ENCODE data around the gene TLR8.

Gene TLR8

DNA sequence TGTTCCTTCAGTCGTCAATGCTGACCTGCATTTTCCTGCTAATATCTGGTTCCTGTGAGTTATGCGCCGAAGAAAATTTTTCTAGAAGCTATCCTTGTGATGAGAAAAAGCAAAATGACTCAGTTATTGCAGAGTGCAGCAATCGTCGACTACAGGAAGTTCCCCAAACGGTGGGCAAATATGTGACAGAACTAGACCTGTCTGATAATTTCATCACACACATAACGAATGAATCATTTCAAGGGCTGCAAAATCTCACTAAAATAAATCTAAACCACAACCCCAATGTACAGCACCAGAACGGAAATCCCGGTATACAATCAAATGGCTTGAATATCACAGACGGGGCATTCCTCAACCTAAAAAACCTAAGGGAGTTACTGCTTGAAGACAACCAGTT lies 12.6 kb downstream of the TLR8 start:
- TF ChIP-seq ELF4 (IDR thresholded peaks at IDR 0.05) (no peak), SP1 (IDR thresholded peaks at IDR 0.05) (no peak), FOXK2 (IDR thresholded peaks at IDR 0.05) (no peak), LEF1 (IDR thresholded peaks at IDR 0.05; ENCODE audit: borderline replicate concordance) (no peak), SUZ12 (IDR thresholded peaks at IDR 0.05) (no peak), NFRKB (IDR thresholded peaks at IDR 0.05) (no peak), HDGF (IDR thresholded peaks at IDR 0.05; ENCODE audit: borderline replicate concordance) (no peak), ARNT (IDR thresholded peaks at IDR 0.05) (no peak), BHLHE40 (IDR thresholded peaks at IDR 0.05; ENCODE audit: borderline replicate concordance) (no peak), TARDBP (IDR thresholded peaks at IDR 0.05) (no peak), FOXA1 (IDR thresholded peaks at IDR 0.05) (no peak), FOXM1 (IDR thresholded peaks at IDR 0.05; ENCODE audit: borderline replicate concordance) (no peak), CTBP1 (IDR thresholded peaks at IDR 0.05; ENCODE audit: borderline replicate concordance) (no peak), ZNF384 (IDR thresholded peaks at IDR 0.05) (no peak), L3MBTL2 (conservative IDR thresholded peaks at IDR 0.05) (no peak)
- TF ChIP-seq, protein P1, sequence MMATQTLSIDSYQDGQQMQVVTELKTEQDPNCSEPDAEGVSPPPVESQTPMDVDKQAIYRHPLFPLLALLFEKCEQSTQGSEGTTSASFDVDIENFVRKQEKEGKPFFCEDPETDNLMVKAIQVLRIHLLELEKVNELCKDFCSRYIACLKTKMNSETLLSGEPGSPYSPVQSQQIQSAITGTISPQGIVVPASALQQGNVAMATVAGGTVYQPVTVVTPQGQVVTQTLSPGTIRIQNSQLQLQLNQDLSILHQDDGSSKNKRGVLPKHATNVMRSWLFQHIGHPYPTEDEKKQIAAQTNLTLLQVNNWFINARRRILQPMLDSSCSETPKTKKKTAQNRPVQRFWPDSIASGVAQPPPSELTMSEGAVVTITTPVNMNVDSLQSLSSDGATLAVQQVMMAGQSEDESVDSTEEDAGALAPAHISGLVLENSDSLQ (IDR thresholded peaks at IDR 0.05) = no peak
- no peak for DNase-seq (ENCODE audit: extremely low spot score)
- ChIA-PET POLR2A (no interaction called here), CTCF (no interaction called here)

DNA sequence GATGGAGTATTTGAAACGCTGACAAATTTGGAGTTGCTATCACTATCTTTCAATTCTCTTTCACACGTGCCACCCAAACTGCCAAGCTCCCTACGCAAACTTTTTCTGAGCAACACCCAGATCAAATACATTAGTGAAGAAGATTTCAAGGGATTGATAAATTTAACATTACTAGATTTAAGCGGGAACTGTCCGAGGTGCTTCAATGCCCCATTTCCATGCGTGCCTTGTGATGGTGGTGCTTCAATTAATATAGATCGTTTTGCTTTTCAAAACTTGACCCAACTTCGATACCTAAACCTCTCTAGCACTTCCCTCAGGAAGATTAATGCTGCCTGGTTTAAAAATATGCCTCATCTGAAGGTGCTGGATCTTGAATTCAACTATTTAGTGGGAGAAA lies 13.2 kb downstream of the TLR8 start:
- TF ChIP-seq FOXA1 (IDR thresholded peaks at IDR 0.05) (no peak), TARDBP (IDR thresholded peaks at IDR 0.05) (no peak), FOXM1 (IDR thresholded peaks at IDR 0.05; ENCODE audit: borderline replicate concordance) (no peak), NFRKB (IDR thresholded peaks at IDR 0.05) (no peak), CTBP1 (IDR thresholded peaks at IDR 0.05; ENCODE audit: borderline replicate concordance) (no peak), SP1 (IDR thresholded peaks at IDR 0.05) (no peak), ELF4 (IDR thresholded peaks at IDR 0.05) (no peak), LEF1 (IDR thresholded peaks at IDR 0.05; ENCODE audit: borderline replicate concordance) (no peak), L3MBTL2 (conservative IDR thresholded peaks at IDR 0.05) (no peak), FOXK2 (IDR thresholded peaks at IDR 0.05) (no peak), BHLHE40 (IDR thresholded peaks at IDR 0.05; ENCODE audit: borderline replicate concordance) (no peak)
- TF ChIP-seq, protein P1 (IDR thresholded peaks at IDR 0.05) = no peak
- ChIA-PET CTCF (no interaction called here), POLR2A (no interaction called here)
- no peak for DNase-seq (ENCODE audit: extremely low spot score)

DNA sequence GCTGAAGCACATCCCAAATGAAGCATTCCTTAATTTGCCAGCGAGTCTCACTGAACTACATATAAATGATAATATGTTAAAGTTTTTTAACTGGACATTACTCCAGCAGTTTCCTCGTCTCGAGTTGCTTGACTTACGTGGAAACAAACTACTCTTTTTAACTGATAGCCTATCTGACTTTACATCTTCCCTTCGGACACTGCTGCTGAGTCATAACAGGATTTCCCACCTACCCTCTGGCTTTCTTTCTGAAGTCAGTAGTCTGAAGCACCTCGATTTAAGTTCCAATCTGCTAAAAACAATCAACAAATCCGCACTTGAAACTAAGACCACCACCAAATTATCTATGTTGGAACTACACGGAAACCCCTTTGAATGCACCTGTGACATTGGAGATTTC lies 14.6 kb downstream of the TLR8 start:
- ChIA-PET POLR2A (no interaction called here), CTCF (no interaction called here)
- TF ChIP-seq FOXA1 (IDR thresholded peaks at IDR 0.05) (no peak), SUZ12 (IDR thresholded peaks at IDR 0.05) (no peak), ARNT (IDR thresholded peaks at IDR 0.05) (no peak), TARDBP (IDR thresholded peaks at IDR 0.05) (no peak), ZNF384 (IDR thresholded peaks at IDR 0.05) (no peak), BHLHE40 (IDR thresholded peaks at IDR 0.05; ENCODE audit: borderline replicate concordance) (no peak), NFRKB (IDR thresholded peaks at IDR 0.05) (no peak), FOXM1 (IDR thresholded peaks at IDR 0.05; ENCODE audit: borderline replicate concordance) (no peak), ELF4 (IDR thresholded peaks at IDR 0.05) (no peak), FOXK2 (IDR thresholded peaks at IDR 0.05) (no peak), L3MBTL2 (conservative IDR thresholded peaks at IDR 0.05) (no peak), SP1 (IDR thresholded peaks at IDR 0.05) (no peak), HDGF (IDR thresholded peaks at IDR 0.05; ENCODE audit: borderline replicate concordance) (no peak), LEF1 (IDR thresholded peaks at IDR 0.05; ENCODE audit: borderline replicate concordance) (no peak), CTBP1 (IDR thresholded peaks at IDR 0.05; ENCODE audit: borderline replicate concordance) (no peak)
- TF ChIP-seq, protein P1 (IDR thresholded peaks at IDR 0.05) = no peak
- no peak for DNase-seq (ENCODE audit: extremely low spot score)

DNA sequence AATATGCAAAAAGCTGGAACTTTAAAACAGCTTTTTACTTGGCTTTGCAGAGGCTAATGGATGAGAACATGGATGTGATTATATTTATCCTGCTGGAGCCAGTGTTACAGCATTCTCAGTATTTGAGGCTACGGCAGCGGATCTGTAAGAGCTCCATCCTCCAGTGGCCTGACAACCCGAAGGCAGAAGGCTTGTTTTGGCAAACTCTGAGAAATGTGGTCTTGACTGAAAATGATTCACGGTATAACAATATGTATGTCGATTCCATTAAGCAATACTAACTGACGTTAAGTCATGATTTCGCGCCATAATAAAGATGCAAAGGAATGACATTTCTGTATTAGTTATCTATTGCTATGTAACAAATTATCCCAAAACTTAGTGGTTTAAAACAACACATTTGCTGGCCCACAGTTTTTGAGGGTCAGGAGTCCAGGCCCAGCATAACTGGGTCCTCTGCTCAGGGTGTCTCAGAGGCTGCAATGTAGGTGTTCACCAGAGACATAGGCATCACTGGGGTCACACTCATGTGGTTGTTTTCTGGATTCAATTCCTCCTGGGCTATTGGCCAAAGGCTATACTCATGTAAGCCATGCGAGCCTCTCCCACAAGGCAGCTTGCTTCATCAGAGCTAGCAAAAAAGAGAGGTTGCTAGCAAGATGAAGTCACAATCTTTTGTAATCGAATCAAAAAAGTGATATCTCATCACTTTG lies 15.6 kb downstream of the TLR8 start:
- no peak for DNase-seq (ENCODE audit: extremely low spot score)
- TF ChIP-seq FOXM1 (IDR thresholded peaks at IDR 0.05; ENCODE audit: borderline replicate concordance) = no peak
- no peak for TF ChIP-seq ARNT (IDR thresholded peaks at IDR 0.05)
- no peak for TF ChIP-seq TARDBP (IDR thresholded peaks at IDR 0.05)
- no peak for TF ChIP-seq ZNF384 (IDR thresholded peaks at IDR 0.05)
- CTCF ChIA-PET = interaction anchor here (0.8 kb wide), 1 partner anchor 24 kb away, joined by 3 read pairs; no protein-coding TSS in a partner anchor
- POLR2A ChIA-PET = no interaction called here

DNA sequence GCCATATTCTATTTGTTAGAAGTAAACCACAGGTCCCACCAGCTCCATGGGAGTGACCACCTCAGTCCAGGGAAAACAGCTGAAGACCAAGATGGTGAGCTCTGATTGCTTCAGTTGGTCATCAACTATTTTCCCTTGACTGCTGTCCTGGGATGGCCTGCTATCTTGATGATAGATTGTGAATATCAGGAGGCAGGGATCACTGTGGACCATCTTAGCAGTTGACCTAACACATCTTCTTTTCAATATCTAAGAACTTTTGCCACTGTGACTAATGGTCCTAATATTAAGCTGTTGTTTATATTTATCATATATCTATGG lies 16.1 kb downstream of the TLR8 start:
- TF ChIP-seq FOXK2 (IDR thresholded peaks at IDR 0.05) = no peak
- TF ChIP-seq ELF4 (IDR thresholded peaks at IDR 0.05) = no peak
- TF ChIP-seq LEF1 (IDR thresholded peaks at IDR 0.05; ENCODE audit: borderline replicate concordance) = no peak
- TF ChIP-seq ARNT (IDR thresholded peaks at IDR 0.05) = no peak
- TF ChIP-seq FOXM1 (IDR thresholded peaks at IDR 0.05; ENCODE audit: borderline replicate concordance) = no peak
- TF ChIP-seq SP1 (IDR thresholded peaks at IDR 0.05) = no peak
- no peak for TF ChIP-seq SUZ12 (IDR thresholded peaks at IDR 0.05)
- no peak for TF ChIP-seq HDGF (IDR thresholded peaks at IDR 0.05; ENCODE audit: borderline replicate concordance)
- TF ChIP-seq ZNF384 (IDR thresholded peaks at IDR 0.05) = no peak
- TF ChIP-seq FOXA1 (IDR thresholded peaks at IDR 0.05) = no peak
- no peak for TF ChIP-seq L3MBTL2 (conservative IDR thresholded peaks at IDR 0.05)
- no peak for TF ChIP-seq CTBP1 (IDR thresholded peaks at IDR 0.05; ENCODE audit: borderline replicate concordance)
- no peak for DNase-seq (ENCODE audit: extremely low spot score)
- ChIA-PET CTCF (interaction anchor here (0.8 kb wide), 1 partner anchor 23 kb away, joined by 3 read pairs; no protein-coding TSS in a partner anchor), POLR2A (no interaction called here)

DNA sequence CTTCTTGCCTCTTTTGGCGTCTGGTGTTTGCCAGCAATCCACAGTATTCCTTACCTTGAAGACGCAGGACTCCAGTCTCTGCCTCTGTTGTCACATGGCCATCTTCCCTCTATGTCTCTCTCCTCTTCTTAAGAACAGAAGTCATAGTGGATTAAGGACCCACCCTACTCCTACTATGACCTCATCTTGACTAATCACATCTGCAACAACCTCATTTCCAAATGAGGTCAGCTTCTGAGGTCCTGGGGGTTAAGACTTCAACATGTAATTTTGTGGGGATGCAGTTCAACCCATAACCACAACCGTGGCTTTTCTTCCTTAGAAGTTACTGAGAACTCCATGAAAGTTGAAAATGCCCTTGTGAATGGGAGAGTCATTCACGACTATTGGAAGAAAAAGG lies 23.3 kb downstream of the TLR8 start:
- DNase-seq (ENCODE audit: extremely low spot score) = no peak
- TF ChIP-seq SP1 (IDR thresholded peaks at IDR 0.05) (no peak), FOXA1 (IDR thresholded peaks at IDR 0.05) (no peak), HDGF (IDR thresholded peaks at IDR 0.05; ENCODE audit: borderline replicate concordance) (no peak), CTBP1 (IDR thresholded peaks at IDR 0.05; ENCODE audit: borderline replicate concordance) (no peak), ZNF384 (IDR thresholded peaks at IDR 0.05) (no peak)
- TF ChIP-seq, protein P1 (IDR thresholded peaks at IDR 0.05) = no peak
- ChIA-PET CTCF (no interaction called here), POLR2A (no interaction called here)
